SW480 (cell line): ENCODE results near the gene KLF16.

ENCODE experiments used
- DNase-seq: peaks from one replicate; pipeline ENCODE4 v3.0.0-alpha.2; 2016; ENCODE audit warnings: low spot score

Gene KLF16

DNA sequence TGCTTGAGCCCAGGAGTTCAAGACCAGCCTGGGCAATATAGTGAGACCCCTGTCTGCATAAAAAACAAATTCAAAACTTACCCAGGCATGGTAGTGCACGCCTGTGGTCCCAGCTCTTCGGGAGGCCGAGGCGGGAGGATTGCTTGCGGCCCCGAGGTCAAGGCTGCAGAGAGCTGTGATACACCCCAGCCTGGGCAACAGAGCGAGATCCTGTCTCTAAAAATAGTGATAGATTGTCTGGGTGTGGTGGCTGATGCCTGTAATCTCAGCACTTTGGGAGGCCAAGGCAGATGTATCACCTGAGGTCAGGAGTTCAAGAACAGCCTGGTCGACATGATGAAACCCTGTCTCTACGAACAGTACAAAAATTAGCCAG, 4.0 kb upstream of the KLF16 start:
- DNase-seq = no peak

- no peak for DNase-seq
Measured at GRCh38 chr19:1866693-1867348, 3.4 kb upstream of the KLF16 start.

DNA sequence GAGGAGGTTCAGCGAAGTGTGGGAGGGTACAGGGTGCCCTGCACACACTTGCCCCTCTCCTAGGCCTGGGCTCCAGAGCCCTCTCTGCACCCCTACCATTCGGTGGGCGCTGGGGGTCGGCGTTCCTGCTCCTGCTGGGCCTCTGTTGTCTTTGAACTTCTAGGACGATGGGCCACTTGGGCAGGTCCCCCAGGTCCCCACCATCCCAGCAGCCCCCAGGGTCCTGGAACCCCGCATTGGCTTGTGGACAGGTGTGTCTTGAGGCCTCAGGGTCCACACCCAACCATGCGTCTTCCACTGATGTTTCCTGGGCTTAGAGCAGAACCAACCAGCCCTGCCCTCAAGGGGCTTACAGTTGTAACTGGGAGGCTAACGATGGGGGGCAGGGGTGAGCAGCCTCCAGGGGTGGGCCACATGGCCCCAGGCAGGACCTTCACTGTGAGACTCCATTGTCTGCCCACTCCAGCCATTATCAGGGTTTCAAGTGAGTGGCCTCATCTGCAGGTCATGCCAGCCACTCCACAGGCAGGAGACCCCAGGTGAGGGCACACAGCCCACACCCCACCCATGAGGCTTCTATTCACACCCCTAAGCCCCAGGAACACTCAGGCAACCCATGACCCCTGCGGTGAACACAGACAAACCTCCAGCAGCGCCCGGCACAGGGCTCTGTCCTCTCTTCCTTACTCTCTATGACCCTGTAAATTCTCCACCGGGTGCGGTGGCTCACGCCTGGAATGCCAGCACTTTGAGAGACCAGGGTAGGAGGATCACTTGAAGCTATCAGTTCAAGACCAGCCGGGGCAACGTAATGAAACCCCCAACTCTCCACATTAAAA, 2.0 kb upstream of the KLF16 start:
- no peak for DNase-seq

DNA sequence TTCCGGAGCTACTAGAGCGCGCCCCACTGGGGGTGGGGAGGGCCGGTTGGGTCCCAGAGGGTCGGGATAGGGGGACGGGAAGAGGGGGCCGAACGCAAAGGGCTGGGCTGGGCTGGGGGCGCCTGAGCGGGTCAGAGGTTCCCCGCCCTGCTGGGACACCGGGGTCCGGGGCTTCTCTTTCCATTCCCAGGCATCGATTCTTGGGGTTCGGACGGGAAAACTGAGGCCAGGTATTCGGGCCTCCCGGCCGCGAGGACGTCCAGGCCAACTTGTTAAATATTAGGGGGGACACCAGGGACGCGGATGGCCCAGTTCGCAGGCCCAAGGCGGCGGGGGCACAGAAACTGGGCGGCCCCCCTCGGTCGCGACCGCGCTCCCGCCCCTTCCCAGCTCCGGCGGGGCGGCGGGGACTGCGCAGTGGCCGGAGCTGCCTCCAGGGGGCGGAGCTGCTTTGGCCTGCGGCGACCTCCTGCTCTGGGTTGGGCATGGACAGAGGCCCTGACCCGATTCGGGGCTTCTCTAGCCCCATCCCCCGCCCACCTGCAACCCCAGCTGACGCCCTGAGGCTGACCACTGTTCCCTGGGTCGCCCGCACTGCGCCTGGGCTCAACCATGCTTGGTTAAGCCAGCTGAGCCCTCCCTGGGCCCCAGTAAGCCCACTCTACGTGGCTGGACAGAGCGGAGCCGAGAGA, 1.2 kb upstream of the KLF16 start:
- DNase-seq = no peak

GRCh38 chr19:1863638-1864479, 480 bp upstream of the KLF16 start:
- DNase-seq = peak; percentile 79

GRCh38 chr19:1862424-1863327, 703 bp downstream of the KLF16 start:
- DNase-seq = no peak

- no peak for DNase-seq
Measured at GRCh38 chr19:1862068-1862423, 1.3 kb downstream of the KLF16 start.

GRCh38 chr19:1861599-1862031, 1.8 kb downstream of the KLF16 start:
- DNase-seq = no peak

DNA sequence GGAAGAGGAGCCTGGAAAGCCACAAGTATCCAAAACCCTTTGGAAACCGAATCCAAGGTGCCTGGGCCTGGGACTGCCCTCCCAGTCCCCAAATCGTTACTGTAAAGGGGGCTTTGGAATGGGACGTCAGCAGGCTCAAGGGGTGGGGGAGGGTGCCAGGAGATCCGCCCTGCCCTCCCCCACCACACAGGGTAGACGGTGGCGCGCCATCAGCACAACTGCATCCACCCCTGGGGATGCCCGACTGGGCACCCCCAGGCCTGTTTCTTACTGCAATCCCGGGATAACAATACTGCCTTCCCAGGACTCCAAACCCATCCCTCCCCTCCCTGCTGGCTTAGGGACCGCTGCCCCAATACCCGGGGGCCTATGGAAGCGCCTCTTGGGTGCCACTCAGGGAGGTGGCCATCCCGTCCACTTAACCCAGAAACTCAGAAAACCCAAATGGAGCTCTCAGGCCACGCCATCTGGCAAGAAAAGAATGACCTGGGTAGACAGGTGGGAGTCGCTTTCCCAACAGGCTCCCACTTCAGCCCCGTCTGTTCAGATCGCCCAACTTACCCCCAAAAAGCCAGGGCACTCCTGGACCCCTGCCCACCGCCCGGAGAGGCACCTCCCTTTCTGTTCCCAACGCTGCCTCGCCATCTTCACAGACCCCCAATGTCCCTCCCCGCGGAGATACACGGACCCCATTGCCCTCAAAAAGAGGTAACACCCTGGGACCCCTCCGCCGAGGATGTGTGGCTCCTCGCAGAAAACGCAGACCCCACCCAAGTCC, 2.4 kb downstream of the KLF16 start:
- DNase-seq = no peak

- peak; percentile 55 for DNase-seq
Measured at GRCh38 chr19:1860042-1860775, 3.2 kb downstream of the KLF16 start.

- DNase-seq = no peak
Measured at GRCh38 chr19:1859331-1859781, 4.0 kb downstream of the KLF16 start.

DNA sequence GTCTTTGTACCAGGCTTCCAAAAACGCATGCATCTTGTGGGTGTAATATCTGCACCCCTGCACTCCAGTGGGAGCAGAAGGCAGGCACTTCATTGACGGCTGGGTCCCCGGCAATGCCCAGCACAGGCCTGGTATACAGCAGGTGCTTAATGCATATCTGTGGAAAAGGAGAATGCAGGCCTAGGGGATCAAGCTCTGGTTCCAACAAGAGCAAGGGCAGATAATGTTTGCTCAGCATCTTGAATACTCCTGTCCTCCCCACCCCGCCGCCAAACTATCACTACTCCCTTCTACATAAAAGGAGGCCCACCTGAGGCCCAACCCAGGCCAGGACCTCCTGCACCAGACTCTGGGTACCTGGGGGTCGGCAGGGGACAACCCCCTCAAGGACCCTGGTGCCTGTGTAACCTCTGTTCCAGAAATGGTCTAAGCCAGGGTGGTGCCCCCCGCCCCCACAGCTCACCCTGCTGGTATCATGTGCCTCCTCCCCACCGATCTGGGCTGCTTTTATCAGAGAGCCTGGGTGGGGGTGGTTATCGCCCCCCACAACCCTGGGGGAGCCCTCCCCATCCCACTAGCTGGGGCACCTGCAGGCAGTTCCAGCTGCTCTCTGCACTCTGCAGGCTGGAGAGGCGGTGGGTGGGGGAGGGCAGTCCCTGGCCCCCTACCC, 4.8 kb downstream of the KLF16 start:
- DNase-seq = no peak

- DNase-seq = no peak
Measured at GRCh38 chr19:1857648-1858326, 5.6 kb downstream of the KLF16 start.

GRCh38 chr19:1856698-1857603, 6.4 kb downstream of the KLF16 start:
- DNase-seq = peak; percentile 75

GRCh38 chr19:1856345-1856697, 7.1 kb downstream of the KLF16 start:
- no peak for DNase-seq

GRCh38 chr19:1855828-1856255, 7.5 kb downstream of the KLF16 start:
- no peak for DNase-seq
